ENCODE results near the gene SERTAD3. TPM values are rescaled to one million over a fixed set of nuclear protein-coding genes. Genes with fewer than 3 reads are reported as not detected.
A peak's percentile ranks its signal among the peaks of the same experiment; 100 is the strongest.

Gene SERTAD3, protein sequence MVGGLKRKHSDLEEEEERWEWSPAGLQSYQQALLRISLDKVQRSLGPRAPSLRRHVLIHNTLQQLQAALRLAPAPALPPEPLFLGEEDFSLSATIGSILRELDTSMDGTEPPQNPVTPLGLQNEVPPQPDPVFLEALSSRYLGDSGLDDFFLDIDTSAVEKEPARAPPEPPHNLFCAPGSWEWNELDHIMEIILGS
- 51.9 and 56.7 TPM in 2 replicates for total RNA-seq (2022)
- percentile 89 among the genes with signal in this experiment for Bru-seq, nascent RNA
- percentile 75 among the genes with signal in this experiment for BruChase-seq, experiment 1, labeled RNA remaining after a 6-hour chase
- percentile 89 among the genes with signal in this experiment for BruChase-seq, experiment 2, labeled RNA remaining after a 2-hour chase
- long read RNA-seq, transcript SERTAD3-201 (2 exons, 1,734 nt) = major isoform, 57 of 66 reads
- long read RNA-seq, partial matches to known transcripts = 2 of 66 reads
- long read RNA-seq, other reads (novel, unspliced or antisense) = 4 of 66 reads

DNA sequence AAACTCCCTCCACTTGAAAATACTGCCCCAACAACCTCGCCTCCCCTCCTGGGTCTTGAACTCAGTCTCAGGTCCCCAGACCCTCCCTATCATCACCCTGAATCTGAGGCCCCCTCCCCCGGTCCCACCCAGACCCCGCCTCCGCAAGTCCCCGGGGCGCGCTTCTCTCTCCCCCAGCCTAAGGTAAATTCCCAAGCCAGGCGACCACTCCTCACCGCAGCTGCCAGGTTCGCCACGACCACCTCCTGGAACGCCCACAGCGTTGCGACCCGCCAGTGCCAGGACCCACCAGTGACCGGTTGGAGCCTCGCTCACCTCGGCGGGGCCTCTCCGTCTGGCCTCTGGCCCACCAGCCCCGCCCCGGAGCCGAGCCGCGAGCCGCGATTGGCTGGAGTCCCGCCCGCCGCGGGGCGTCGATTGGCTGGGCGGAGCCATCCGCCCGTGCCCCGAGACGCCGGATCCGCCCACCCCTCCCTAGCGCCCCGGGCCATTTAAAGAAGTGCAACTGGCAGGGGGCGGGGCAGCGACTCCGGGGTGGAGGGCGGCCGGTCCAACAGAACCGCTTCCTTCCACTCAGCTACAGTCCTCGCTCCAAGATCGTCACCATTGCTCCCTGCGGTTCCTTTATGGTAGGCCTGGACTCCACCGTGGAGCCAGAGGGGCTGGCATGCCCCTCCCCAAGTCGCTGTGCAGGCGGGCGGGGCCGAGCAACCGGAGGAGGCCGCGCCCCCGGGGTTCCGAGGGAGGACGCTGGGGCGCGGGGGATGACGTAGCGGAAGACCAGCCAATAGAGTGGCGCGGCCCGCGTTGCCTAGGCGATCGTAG lies at the start of gene SERTAD3:
SERTAD3 (minus strand) TSS at position 336 of the 825 bp plus-strand sequence. CDS start 2,255 bp downstream, outside the sequence.
- peaks cover 22% of the 10 kb centered on the region for H3K4me1 Mint-ChIP-seq (ENCODE audit: low read depth, unreplicated experiment)
- TF ChIP-seq, protein P1, sequence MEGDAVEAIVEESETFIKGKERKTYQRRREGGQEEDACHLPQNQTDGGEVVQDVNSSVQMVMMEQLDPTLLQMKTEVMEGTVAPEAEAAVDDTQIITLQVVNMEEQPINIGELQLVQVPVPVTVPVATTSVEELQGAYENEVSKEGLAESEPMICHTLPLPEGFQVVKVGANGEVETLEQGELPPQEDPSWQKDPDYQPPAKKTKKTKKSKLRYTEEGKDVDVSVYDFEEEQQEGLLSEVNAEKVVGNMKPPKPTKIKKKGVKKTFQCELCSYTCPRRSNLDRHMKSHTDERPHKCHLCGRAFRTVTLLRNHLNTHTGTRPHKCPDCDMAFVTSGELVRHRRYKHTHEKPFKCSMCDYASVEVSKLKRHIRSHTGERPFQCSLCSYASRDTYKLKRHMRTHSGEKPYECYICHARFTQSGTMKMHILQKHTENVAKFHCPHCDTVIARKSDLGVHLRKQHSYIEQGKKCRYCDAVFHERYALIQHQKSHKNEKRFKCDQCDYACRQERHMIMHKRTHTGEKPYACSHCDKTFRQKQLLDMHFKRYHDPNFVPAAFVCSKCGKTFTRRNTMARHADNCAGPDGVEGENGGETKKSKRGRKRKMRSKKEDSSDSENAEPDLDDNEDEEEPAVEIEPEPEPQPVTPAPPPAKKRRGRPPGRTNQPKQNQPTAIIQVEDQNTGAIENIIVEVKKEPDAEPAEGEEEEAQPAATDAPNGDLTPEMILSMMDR (IDR thresholded peaks at IDR 0.05; ENCODE audit: unreplicated experiment) = no peak
- no peaks in the 10 kb centered on the region for H3K27me3 Mint-ChIP-seq (ENCODE audit: unreplicated experiment)
- peak within 1 kb of the TSS; percentile 90 for H3K4me3 Mint-ChIP-seq (ENCODE audit: low read depth, unreplicated experiment)
- peaks cover 69% of the 10 kb centered on the region for H3K36me3 Mint-ChIP-seq (ENCODE audit: insufficient read depth, unreplicated experiment)
- peak; percentile 100 for DNase-seq
- no peaks in the 10 kb centered on the region for H3K9me3 Mint-ChIP-seq (ENCODE audit: low read depth, unreplicated experiment)
- peak within 1 kb of the TSS; percentile 92 for H3K27ac Mint-ChIP-seq (ENCODE audit: unreplicated experiment)
- intact Hi-C loops (cut with micrococcal nuclease; ENCODE audit: unreplicated experiment) = loop anchor here (10.0 kb wide), 1 partner anchor 139 kb away; no protein-coding TSS in a partner anchor
- CTCF ChIA-PET = interaction anchor here (0.6 to 1.4 kb wide), 5 partner anchors 18 to 504 kb away, joined by 3 to 7 read pairs (median 3); partner anchors contain the start of gene SERTAD1
- BruUV-seq (replicated peaks) = no TSS peak

DNA sequence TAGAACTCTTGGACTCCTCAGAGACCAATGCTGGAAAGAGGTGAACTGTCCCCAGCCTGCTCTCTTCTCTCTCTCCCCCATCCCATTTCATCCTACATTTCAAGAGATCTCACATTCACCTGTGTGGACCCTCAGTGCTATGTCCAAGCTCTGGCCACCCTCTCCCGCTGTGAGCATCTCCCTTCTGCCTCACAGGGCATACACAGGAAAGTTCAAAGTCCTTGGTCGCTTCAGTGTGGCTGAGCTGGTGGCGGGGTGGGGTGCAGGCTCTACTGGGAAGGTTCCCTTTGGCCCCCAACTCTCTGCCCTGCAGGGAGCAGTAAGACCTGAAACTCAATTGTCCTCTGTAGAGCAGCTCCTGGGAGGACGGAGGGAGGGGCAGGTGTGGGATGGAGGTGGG lies 49.6 kb upstream of the SERTAD3 start:
- CTCF ChIA-PET = no interaction called here
- Mint-ChIP-seq H3K4me3 (ENCODE audit: low read depth, unreplicated experiment) (no peak overlapping the region), H3K4me1 (ENCODE audit: low read depth, unreplicated experiment) (no peaks in the 10 kb centered on the region), H3K36me3 (ENCODE audit: insufficient read depth, unreplicated experiment) (no peaks in the 10 kb centered on the region), H3K9me3 (ENCODE audit: low read depth, unreplicated experiment) (no peaks in the 10 kb centered on the region), H3K27ac (ENCODE audit: unreplicated experiment) (no peak overlapping the region), H3K27me3 (ENCODE audit: unreplicated experiment) (peaks cover 52% of the 10 kb centered on the region)
- TF ChIP-seq, protein P1 (IDR thresholded peaks at IDR 0.05; ENCODE audit: unreplicated experiment) = no peak
- DNase-seq = no peak
- intact Hi-C loops (cut with micrococcal nuclease; ENCODE audit: unreplicated experiment) = no loop called here
- no TSS peak for BruUV-seq (replicated peaks)

DNA sequence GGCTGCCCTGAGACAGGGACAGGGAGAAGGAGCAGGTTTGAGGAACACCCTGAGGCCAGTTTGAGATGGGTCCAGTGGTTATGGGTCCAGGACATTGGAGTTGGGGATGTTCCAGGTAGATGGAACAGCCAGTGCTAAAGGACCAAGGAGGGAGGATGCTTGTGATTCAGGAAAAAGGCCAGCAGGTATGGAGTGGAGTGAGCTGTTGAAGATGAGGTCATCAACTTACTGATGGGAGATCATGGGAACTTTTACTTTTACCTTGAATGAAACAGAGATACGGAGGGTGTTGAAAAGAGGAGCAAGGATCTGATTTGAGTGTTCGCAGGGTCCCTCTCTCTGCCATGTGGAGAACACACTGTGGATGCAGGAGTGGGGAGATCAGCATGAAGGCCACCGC lies 48.1 kb upstream of the SERTAD3 start:
- TF ChIP-seq, protein P1 (IDR thresholded peaks at IDR 0.05; ENCODE audit: unreplicated experiment) = no peak
- no peak for DNase-seq
- CTCF ChIA-PET = interaction anchor here (1.6 kb wide), 1 partner anchor 28 kb away, joined by 7 read pairs; no protein-coding TSS in a partner anchor
- H3K9me3 Mint-ChIP-seq (ENCODE audit: low read depth, unreplicated experiment) = no peaks in the 10 kb centered on the region
- no peak overlapping the region for H3K4me3 Mint-ChIP-seq (ENCODE audit: low read depth, unreplicated experiment)
- no TSS peak for BruUV-seq (replicated peaks)
- H3K4me1 Mint-ChIP-seq (ENCODE audit: low read depth, unreplicated experiment) = no peaks in the 10 kb centered on the region
- peaks cover 4% of the 10 kb centered on the region for H3K36me3 Mint-ChIP-seq (ENCODE audit: insufficient read depth, unreplicated experiment)
- H3K27ac Mint-ChIP-seq (ENCODE audit: unreplicated experiment) = no peak overlapping the region
- peaks cover 52% of the 10 kb centered on the region for H3K27me3 Mint-ChIP-seq (ENCODE audit: unreplicated experiment)
- intact Hi-C loops (cut with micrococcal nuclease; ENCODE audit: unreplicated experiment) = no loop called here

DNA sequence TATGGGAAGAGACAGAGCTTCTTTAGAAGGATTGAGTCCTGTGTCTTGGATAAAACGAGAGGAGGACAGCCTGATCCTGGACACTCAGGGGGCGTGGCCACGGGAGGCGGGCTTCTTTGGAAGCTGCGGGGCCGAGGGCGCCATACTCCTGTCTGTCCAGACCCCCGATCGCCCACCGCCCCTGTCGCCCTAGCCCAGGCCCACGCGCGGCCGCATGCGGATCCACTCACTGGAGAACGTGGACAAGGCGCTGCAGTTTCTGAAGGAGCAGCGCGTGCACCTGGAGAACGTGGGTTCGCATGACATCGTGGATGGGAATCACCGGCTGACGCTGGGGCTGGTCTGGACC lies 45.7 kb upstream of the SERTAD3 start:
- no peaks in the 10 kb centered on the region for H3K4me1 Mint-ChIP-seq (ENCODE audit: low read depth, unreplicated experiment)
- BruUV-seq (replicated peaks) = no TSS peak
- CTCF ChIA-PET = no interaction called here
- DNase-seq = no peak
- H3K9me3 Mint-ChIP-seq (ENCODE audit: low read depth, unreplicated experiment) = no peaks in the 10 kb centered on the region
- TF ChIP-seq, protein P1 (IDR thresholded peaks at IDR 0.05; ENCODE audit: unreplicated experiment) = no peak
- H3K36me3 Mint-ChIP-seq (ENCODE audit: insufficient read depth, unreplicated experiment) = peaks cover 4% of the 10 kb centered on the region
- no peak overlapping the region for H3K4me3 Mint-ChIP-seq (ENCODE audit: low read depth, unreplicated experiment)
- no peak overlapping the region for H3K27ac Mint-ChIP-seq (ENCODE audit: unreplicated experiment)
- intact Hi-C loops (cut with micrococcal nuclease; ENCODE audit: unreplicated experiment) = no loop called here
- peaks cover 54% of the 10 kb centered on the region for H3K27me3 Mint-ChIP-seq (ENCODE audit: unreplicated experiment)
